NCI-H2107 treated with DMSO at 0.1 percent for 48 hours (cell line): Measurements from ENCODE around the gene TXNRD1.
"Not testable (repeated sequence)": the region's sequence is repeated elsewhere in the genome, so short reads cannot be mapped to it uniquely, and the experiment has no call there.

Experiments used
- DNase-seq: peaks from one replicate; lab custom pipeline; 2025; ENCODE audit not compliant: unreplicated experiment; lab: John Stamatoyannopoulos, UW

Gene TXNRD1

GRCh38 chr12:104279164-104279563 lies 63.6 kb downstream of the TXNRD1 start:
- no peak for DNase-seq

- no peak for DNase-seq
Measured at GRCh38 chr12:104280111-104280510, 64.5 kb downstream of the TXNRD1 start.

- no peak for DNase-seq
Measured at GRCh38 chr12:104280717-104281458, 65.3 kb downstream of the TXNRD1 start.

GRCh38 chr12:104281636-104282035 lies 66.1 kb downstream of the TXNRD1 start:
- no peak for DNase-seq

GRCh38 chr12:104282109-104282508 lies 66.5 kb downstream of the TXNRD1 start:
- DNase-seq = no peak

- DNase-seq = no peak
Measured at GRCh38 chr12:104285740-104286515, 70.3 kb downstream of the TXNRD1 start.

GRCh38 chr12:104286516-104287482 lies 71.2 kb downstream of the TXNRD1 start:
- peak; percentile 95 for DNase-seq

- DNase-seq = peak; percentile 77
Measured at GRCh38 chr12:104288635-104289274, 73.2 kb downstream of the TXNRD1 start.

GRCh38 chr12:104290320-104290719 lies 74.7 kb downstream of the TXNRD1 start:
- DNase-seq = no peak

GRCh38 chr12:104290855-104291254 lies 75.3 kb downstream of the TXNRD1 start:
- DNase-seq = no peak

GRCh38 chr12:104291867-104292524 lies 76.4 kb downstream of the TXNRD1 start:
- no peak for DNase-seq

GRCh38 chr12:104292872-104293794 lies 77.6 kb downstream of the TXNRD1 start:
- DNase-seq = no peak

GRCh38 chr12:104294158-104294859 lies 78.7 kb downstream of the TXNRD1 start:
- not testable (repeated sequence) for DNase-seq

GRCh38 chr12:104294927-104295668 lies 79.5 kb downstream of the TXNRD1 start:
- no peak for DNase-seq

- no peak for DNase-seq
Measured at GRCh38 chr12:104295954-104296353, 80.4 kb downstream of the TXNRD1 start.

- no peak for DNase-seq
Measured at GRCh38 chr12:104296718-104297117, 81.1 kb downstream of the TXNRD1 start.

- DNase-seq = no peak
Measured at GRCh38 chr12:104297477-104298113, 82.0 kb downstream of the TXNRD1 start.
